Panc1 (cell line): ENCODE data around the gene KRTAP9-8. TPM values are rescaled to one million over a fixed set of nuclear protein-coding genes. Genes with fewer than 3 reads are reported as not detected.

ENCODE experiments used
- ATAC-seq: fragments of 200-7000 bp; cut with Tn5 transposase; 2 replicates; pipeline ENCODE4 v1.9.1; 2020; ENCODE audit warnings: mild to moderate bottlenecking, moderate library complexity
- BruUV-seq: library from RNA; stranded (reverse); fragments of 400-500 nt; replicated peaks from 2 replicates; lab custom pipeline; 2021; lab: Mats Ljungman, UMichigan
- CTCF ChIA-PET: fragments of 300-600 bp; sonication (Branson Sonifier 250); formaldehyde crosslinking; loops from one replicate; lab custom pipeline; 2022; ENCODE audit warnings: antibody characterized with exemption; lab: Charles Lee
- POLR2A ChIA-PET: fragments of 300-600 bp; sonication (Branson Sonifier 250); formaldehyde crosslinking; loops from one replicate; lab custom pipeline; 2022; ENCODE audit warnings: antibody characterized with exemption; lab: Charles Lee
- DNase-seq: peaks from one replicate; pipeline ENCODE4 v3.0.0-alpha.2; 2010; ENCODE audit warnings: low read depth, low spot score
- H3K27ac ChIP-seq: 2 replicates; pipeline ENCODE4 v1.5.1; 2011; ENCODE audit warnings: mild to moderate bottlenecking, low read length, inconsistent platforms
- H3K27me3 ChIP-seq: fragments of 200-500 bp; sonication (Bioruptor generic); 2 replicates; pipeline ENCODE4 v1.6.0; 2014; ENCODE audit warnings: low read length, inconsistent platforms; ENCODE audit not compliant: control insufficient read depth, insufficient read depth
- H3K36me3 ChIP-seq: fragments of 200-500 bp; sonication (Bioruptor generic); 2 replicates; pipeline ENCODE4 v1.5.1; 2014; ENCODE audit warnings: inconsistent platforms, mild to moderate bottlenecking, low read length, moderate library complexity; ENCODE audit not compliant: control insufficient read depth, insufficient read depth
- H3K4me1 ChIP-seq: 2 replicates; pipeline ENCODE4 v1.5.1; 2011; ENCODE audit warnings: inconsistent platforms, mild to moderate bottlenecking, low read length, moderate library complexity; ENCODE audit not compliant: control insufficient read depth, insufficient read depth
- H3K4me3 ChIP-seq, 2 experiments: 2 replicates each; pipeline ENCODE4 v1.5.1; 2011 to 2012; ENCODE audit warnings: low read depth in 2 of 2, low read length in 2 of 2, mild to moderate bottlenecking in 2 of 2, inconsistent platforms in 1 of 2, moderate library complexity in 1 of 2
- H3K9me3 ChIP-seq: fragments of 200-500 bp; sonication (Bioruptor generic); 2 replicates; pipeline ENCODE4 v1.5.1; 2014; ENCODE audit warnings: low read depth, mild to moderate bottlenecking, inconsistent platforms, low read length, moderate library complexity; ENCODE audit not compliant: control insufficient read depth, insufficient read depth
- CTCF ChIP-seq: fragments of 450-650 bp; IDR thresholded peaks from 2 replicates; pipeline ENCODE4 v1.5.1; 2017; ENCODE audit warnings: mild to moderate bottlenecking
- POLR2AphosphoS5 ChIP-seq: IDR thresholded peaks from 2 replicates; pipeline ENCODE4 v1.6.1; 2012; ENCODE audit warnings: mild to moderate bottlenecking, low read depth, low read length, moderate library complexity
- REST ChIP-seq, 2 experiments: IDR thresholded peaks; 2 replicates each; pipeline ENCODE4 v1.6.1; 2011 to 2012; ENCODE audit warnings: low read depth in 2 of 2, control low read depth in 1 of 2, low read length in 1 of 2, mild to moderate bottlenecking in 1 of 2, moderate library complexity in 1 of 2; ENCODE audit not compliant: insufficient read depth in 1 of 2
- SIN3A ChIP-seq: IDR thresholded peaks from 2 replicates; pipeline ENCODE4 v1.6.1; 2012; ENCODE audit warnings: low read depth, mild to moderate bottlenecking, low read length, moderate library complexity, borderline replicate concordance; ENCODE audit not compliant: insufficient read depth
- TCF7L2 ChIP-seq: IDR thresholded peaks from 2 replicates; pipeline ENCODE4 v1.6.1; 2011; ENCODE audit warnings: mild to moderate bottlenecking, low read depth, low read length, inconsistent platforms
- in situ Hi-C: cut with HindIII; loops from 2 replicates; pipeline ENCODE4 v1.10.0; 2016; ENCODE audit warnings: low sequenced_read_pairs, low pct_unique_long_range_greater_than_20kb
- intact Hi-C: fragments of 100-400 bp; cut with micrococcal nuclease; formaldehyde crosslinking; loops from one replicate; pipeline ENCODE4 v1.10.0; 2022; ENCODE audit not compliant: unreplicated experiment
- total RNA-seq: library from RNA; stranded (reverse); gene quantifications from one replicate; pipeline ENCODE4 v1.2.1, GENCODE V29; 2021; ENCODE audit not compliant: unreplicated experiment

KRTAP9-8 gene
- total RNA-seq, 1 experiment from 2014 or later: not detected

- H3K27me3 ChIP-seq: peaks cover 2% of the 10 kb centered on the region; the same call in 1 of the 2 replicates
- BruUV-seq: no TSS peak
- H3K9me3 ChIP-seq: no peaks in the 10 kb centered on the region
- CTCF ChIA-PET: no interaction called here
- TF ChIP-seq CTCF: no peak
- TF ChIP-seq POLR2AphosphoS5: no peak
- no peak for TF ChIP-seq REST (IDR thresholded peaks at IDR 0.05; ENCODE audit: insufficient read depth in 1 of 2, low read depth in 2 of 2, low read length in 1 of 2)
- TF ChIP-seq TCF7L2: no peak
- no peak for TF ChIP-seq SIN3A
- H3K4me1 ChIP-seq: no peaks in the 10 kb centered on the region
- POLR2A ChIA-PET: no interaction called here
- H3K4me3 ChIP-seq: no peak overlapping the region
- no peaks in the 10 kb centered on the region for H3K36me3 ChIP-seq
- ATAC-seq (no peak), DNase-seq (no peak)
- no peak overlapping the region for H3K27ac ChIP-seq
- in situ Hi-C loops: no loop called here
- intact Hi-C loops: no loop called here
Observed at GRCh38 chr17:41284043-41284442, 46.2 kb downstream of the KRTAP9-8 start.

GRCh38 chr17:41284546-41284945 lies 46.7 kb downstream of the KRTAP9-8 start:
- ChIA-PET CTCF (no interaction called here), POLR2A (no interaction called here)
- ATAC-seq (no peak), DNase-seq (no peak)
- H3K36me3 ChIP-seq: no peaks in the 10 kb centered on the region
- TF ChIP-seq REST (IDR thresholded peaks at IDR 0.05; ENCODE audit: insufficient read depth in 1 of 2, low read depth in 2 of 2, low read length in 1 of 2) (no peak), POLR2AphosphoS5 (no peak), SIN3A (no peak), TCF7L2 (no peak)
- no TSS peak for BruUV-seq
- H3K9me3 ChIP-seq: no peaks in the 10 kb centered on the region
- intact Hi-C loops (no loop called here), in situ Hi-C loops (no loop called here)
- H3K4me1 ChIP-seq: no peaks in the 10 kb centered on the region
- no peak overlapping the region for H3K4me3 ChIP-seq
- H3K27me3 ChIP-seq: peaks cover 2% of the 10 kb centered on the region; the same call in 1 of the 2 replicates
- H3K27ac ChIP-seq: no peak overlapping the region
